ENCODE measurements around the gene CEP112.

GRCh38 chr17:65966072-65966695 is 225.7 kb downstream of the CEP112 start:
- TF ChIP-seq, protein P1, sequence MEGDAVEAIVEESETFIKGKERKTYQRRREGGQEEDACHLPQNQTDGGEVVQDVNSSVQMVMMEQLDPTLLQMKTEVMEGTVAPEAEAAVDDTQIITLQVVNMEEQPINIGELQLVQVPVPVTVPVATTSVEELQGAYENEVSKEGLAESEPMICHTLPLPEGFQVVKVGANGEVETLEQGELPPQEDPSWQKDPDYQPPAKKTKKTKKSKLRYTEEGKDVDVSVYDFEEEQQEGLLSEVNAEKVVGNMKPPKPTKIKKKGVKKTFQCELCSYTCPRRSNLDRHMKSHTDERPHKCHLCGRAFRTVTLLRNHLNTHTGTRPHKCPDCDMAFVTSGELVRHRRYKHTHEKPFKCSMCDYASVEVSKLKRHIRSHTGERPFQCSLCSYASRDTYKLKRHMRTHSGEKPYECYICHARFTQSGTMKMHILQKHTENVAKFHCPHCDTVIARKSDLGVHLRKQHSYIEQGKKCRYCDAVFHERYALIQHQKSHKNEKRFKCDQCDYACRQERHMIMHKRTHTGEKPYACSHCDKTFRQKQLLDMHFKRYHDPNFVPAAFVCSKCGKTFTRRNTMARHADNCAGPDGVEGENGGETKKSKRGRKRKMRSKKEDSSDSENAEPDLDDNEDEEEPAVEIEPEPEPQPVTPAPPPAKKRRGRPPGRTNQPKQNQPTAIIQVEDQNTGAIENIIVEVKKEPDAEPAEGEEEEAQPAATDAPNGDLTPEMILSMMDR (CRISPR knock-in tag; IDR thresholded peaks at IDR 0.05): no peak
- TF ChIP-seq ZNF317 (CRISPR knock-in tag; IDR thresholded peaks at IDR 0.05) (no peak), SCMH1 (CRISPR knock-in tag; IDR thresholded peaks at IDR 0.05; ENCODE audit: borderline replicate concordance) (no peak), BATF2 (CRISPR knock-in tag; IDR thresholded peaks at IDR 0.05) (no peak), ZNF18 (CRISPR knock-in tag; IDR thresholded peaks at IDR 0.05; ENCODE audit: insufficient replicate concordance) (no peak), POLR2A (IDR thresholded peaks at IDR 0.05; ENCODE audit: insufficient read depth in 1 of 2, low read depth in 2 of 2, low read length in 2 of 2) (no peak), NFYB (CRISPR knock-in tag; IDR thresholded peaks at IDR 0.05) (no peak), ZNF772 (CRISPR knock-in tag; IDR thresholded peaks at IDR 0.05) (no peak), HCFC1 (IDR thresholded peaks at IDR 0.05; ENCODE audit: low read depth, low read length) (no peak), ZNF724P (CRISPR knock-in tag; IDR thresholded peaks at IDR 0.05; ENCODE audit: borderline replicate concordance) (no peak), GABPB1 (CRISPR knock-in tag; IDR thresholded peaks at IDR 0.05) (no peak)

All from HepG2 (cell line).